ENCODE data around the gene SQOR.

- TF ChIP-seq CTCF (IDR thresholded peaks at IDR 0.05 in 2 of 3, conservative IDR thresholded peaks at IDR 0.05 in 1 of 3; ENCODE audit: borderline replicate concordance in 1 of 3, insufficient read depth in 1 of 3, low read depth in 2 of 3, low read length in 2 of 3): no peak
- no peak for TF ChIP-seq FOSL1 (IDR thresholded peaks at IDR 0.05; ENCODE audit: low read depth)
- no peak for TF ChIP-seq POLR2A (IDR thresholded peaks at IDR 0.05; ENCODE audit: borderline replicate concordance, extremely low read depth, insufficient read depth, insufficient read length)
- no peak for TF ChIP-seq ZNF274 (IDR thresholded peaks at IDR 0.05; ENCODE audit: low read depth, low read length)
- TF ChIP-seq JUND (IDR thresholded peaks at IDR 0.05): no peak
- no peak for TF ChIP-seq MAX (IDR thresholded peaks at IDR 0.05)
These were observed 10.5 kb downstream of the SQOR start for GRCh38 chr15:45645026-45645980.
